HG02885 (cell line): ENCODE results near the gene KMT5B.
"Not testable (repeated sequence)": the region's sequence is repeated elsewhere in the genome, so short reads cannot be mapped to it uniquely, and the experiment has no call there.

Source experiments
- ATAC-seq: cut with Tn5 transposase; IDR thresholded peaks from one replicate; pipeline ENCODE4 v1.9.1; 2021; ENCODE audit warnings: mild to moderate bottlenecking; ENCODE audit not compliant: unreplicated experiment, poor library complexity

The KMT5B gene

DNA sequence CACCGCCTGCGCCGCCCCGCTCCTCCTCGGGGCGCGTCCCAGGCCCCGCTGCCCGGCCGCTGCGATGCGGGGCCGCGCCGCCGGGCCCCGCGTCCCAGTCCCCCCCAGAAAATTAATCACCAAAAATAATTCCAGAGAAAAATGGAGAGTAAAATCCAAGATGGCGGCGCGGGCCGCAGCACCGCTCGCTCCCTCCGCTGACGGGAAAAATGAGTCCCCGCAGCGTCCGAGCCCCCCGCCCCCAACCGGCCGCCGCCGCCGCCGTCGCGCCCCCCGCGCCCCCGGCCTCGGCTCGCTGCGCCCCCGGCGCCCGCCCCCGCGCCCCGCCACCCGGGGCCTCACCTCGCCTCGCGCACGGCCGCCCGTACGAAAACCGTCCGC is at the start of gene KMT5B:
Gene KMT5B (minus strand): TSS at position 162 of the 381 bp plus-strand sequence. CDS start 23,220 bp downstream, outside the sequence.
- ATAC-seq: peak; percentile 33

- ATAC-seq: no peak
Measured at GRCh38 chr11:68262544-68262827, 49.4 kb upstream of the KMT5B start.

- no peak for ATAC-seq
Measured at GRCh38 chr11:68261749-68262543, 48.9 kb upstream of the KMT5B start.

DNA sequence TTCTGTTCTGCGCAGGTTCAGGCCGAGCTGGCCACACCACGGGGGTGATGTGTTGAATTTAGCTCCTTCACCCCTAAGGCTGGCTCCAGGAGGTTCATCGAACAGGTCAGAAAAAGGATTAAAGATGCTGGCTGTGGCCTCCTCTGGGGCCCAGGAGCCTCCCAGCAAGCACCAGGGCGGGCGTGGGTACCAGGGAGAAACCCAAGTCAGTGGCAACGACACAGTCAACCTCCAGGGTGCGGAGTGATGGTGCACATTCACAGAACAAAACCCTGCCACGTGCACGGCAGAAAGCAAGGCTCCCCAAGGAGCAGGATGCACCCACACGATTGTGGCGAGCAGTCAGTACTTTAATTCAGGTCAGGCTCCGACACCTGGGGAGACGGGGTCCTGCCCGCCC is 47.9 kb upstream of the KMT5B start:
- ATAC-seq: no peak

GRCh38 chr11:68260484-68260883 is 47.4 kb upstream of the KMT5B start:
- ATAC-seq: no peak

DNA sequence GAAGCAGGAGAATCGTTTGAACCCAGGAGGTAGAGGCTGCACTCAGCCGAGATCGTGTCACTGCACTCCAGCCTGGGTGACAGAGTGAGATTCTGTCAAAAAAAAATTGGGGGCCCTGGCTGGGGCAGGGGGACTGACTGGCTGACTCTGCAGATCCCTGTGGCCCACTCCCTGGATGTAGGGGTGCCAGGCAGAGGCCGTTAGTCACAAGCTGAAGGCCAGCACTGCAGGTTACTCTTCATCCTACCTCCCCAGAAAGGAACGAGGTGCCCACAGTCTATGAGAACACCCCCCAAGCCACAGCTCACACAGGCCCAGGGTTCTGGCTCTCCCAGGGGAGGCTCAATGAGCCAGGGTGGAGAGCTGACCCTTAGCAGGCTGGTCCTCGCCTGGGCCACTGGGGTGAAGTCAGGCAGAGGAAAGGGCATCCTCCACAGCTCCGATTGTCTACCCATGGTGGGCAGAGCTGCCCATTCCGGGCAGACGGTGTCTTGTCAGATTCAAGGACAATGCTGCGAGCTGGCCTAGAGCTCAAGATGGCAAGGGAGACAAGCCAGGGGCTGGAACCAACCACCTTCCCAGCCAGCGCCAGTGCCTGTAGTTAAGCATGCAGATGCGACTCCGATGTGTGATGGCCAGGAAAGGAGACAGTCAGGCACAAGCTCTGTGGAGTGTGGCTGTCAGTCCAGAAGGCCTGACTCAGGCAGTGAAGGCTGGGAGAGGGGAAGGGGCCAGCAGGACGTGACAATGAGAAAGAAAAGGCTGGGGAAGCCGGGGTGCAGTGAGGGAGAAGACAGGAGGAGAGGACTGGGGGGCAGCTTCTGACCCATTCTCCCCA is 46.2 kb upstream of the KMT5B start:
- ATAC-seq: no peak

DNA sequence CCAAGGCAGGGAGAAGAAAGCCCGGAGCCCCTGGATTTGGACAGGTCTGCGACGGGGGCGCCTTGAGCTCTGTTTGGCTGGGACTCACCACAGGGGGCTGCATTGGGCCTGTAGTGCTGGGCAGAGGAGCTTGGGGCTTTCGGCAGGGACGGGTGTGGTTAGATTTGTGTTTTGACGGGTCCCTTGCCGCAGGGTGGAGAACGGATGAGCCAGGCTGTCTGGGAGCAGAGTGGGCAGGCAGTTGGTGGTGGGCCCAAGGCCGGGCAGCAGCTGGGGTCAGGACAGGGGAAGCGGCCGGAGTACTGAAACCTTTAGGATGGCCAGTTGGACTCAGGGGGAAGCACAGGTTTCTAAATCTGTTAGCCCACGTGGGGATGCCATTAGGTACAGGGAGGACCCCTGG is 45.3 kb upstream of the KMT5B start:
- no peak for ATAC-seq

GRCh38 chr11:68257477-68258362 is 44.6 kb upstream of the KMT5B start:
- ATAC-seq: no peak

GRCh38 chr11:68256331-68256741 is 43.2 kb upstream of the KMT5B start:
- ATAC-seq: no peak

- no peak for ATAC-seq
Measured at GRCh38 chr11:68255526-68255925, 42.4 kb upstream of the KMT5B start.

DNA sequence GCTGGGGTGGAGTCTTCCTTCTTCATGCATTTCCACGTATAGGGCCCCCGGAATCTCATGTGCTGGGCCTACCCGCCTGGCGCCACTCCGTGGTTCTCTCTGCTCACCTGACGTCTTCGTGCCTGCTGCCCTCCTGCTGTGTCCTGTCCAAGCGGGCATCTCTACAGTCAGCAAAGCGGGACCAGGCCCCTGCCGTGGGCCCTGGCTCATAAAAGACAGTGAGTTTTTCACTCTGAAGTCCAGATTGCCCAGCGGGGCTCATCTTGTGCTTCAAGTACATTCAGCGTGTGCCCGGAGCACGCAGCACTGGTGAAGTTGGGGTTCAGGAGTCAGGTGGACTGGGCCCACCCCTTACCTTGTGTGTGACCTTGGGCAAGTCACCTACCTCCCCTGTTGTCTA is 41.3 kb upstream of the KMT5B start:
- no peak for ATAC-seq

DNA sequence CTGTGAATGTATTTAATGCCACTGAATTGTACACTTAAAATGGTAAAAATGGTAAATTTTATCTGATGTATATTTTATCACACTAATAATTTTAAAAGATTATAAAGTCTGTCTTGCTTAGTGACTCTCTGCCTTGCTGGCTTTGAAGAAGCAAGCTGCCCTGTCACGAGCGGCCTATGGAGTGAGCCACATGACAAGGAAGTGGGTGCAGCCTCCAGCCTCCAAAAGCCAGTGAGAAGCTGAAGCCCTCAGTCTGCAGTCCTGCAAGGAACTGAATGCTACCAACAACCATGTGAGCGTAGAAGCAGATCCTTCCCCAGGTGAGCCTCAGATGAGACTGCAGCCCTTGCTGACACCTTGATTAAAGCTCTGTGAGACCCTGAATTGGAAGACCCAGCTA is 38.7 kb upstream of the KMT5B start:
- no peak for ATAC-seq

- not testable (repeated sequence) for ATAC-seq
Measured at GRCh38 chr11:68244912-68245311, 31.8 kb upstream of the KMT5B start.

- ATAC-seq: not testable (repeated sequence)
Measured at GRCh38 chr11:68243847-68244246, 30.8 kb upstream of the KMT5B start.

DNA sequence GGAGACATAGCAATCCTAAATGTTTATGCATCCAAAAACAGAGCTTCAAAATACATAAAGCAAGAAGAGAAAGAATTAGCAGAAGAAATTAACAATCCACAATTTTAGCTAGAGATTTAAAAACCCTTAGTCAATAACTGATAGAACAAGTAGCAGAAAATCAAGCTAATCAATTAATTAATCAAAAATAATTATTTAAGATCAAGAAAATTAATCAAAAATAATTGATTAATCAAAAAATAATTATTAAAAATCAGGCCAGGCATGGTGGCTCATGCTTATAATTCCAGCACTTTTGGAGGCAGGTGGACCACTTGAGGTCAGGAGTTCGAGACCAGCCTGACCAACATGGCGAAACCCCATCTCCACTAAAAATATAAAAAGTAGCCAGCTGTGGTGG is 29.5 kb upstream of the KMT5B start:
- ATAC-seq: no peak

- ATAC-seq: no peak
Measured at GRCh38 chr11:68231621-68232020, 18.5 kb upstream of the KMT5B start.

DNA sequence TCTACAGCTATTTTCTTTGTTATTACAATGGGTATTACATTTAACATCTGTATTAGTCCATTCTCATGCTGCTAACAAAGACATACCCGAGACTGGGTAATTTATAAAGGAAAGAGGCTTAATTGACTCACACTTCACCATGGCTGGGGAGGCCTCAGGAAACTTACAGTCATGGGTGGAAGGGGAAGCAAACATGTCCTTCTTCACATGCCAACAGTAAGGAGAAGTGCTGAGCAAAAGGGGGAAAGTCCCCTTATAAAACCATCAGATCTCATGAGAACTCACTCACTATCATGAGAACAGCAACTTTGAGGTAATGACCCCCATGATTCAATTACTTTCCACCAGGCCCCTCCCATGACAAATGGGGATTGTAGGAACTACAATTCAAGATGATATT is 16.5 kb upstream of the KMT5B start:
- no peak for ATAC-seq

- no peak for ATAC-seq
Measured at GRCh38 chr11:68226421-68226820, 13.3 kb upstream of the KMT5B start.

- no peak for ATAC-seq
Measured at GRCh38 chr11:68224606-68225005, 11.5 kb upstream of the KMT5B start.

GRCh38 chr11:68223275-68223674 is 10.2 kb upstream of the KMT5B start:
- ATAC-seq: no peak

DNA sequence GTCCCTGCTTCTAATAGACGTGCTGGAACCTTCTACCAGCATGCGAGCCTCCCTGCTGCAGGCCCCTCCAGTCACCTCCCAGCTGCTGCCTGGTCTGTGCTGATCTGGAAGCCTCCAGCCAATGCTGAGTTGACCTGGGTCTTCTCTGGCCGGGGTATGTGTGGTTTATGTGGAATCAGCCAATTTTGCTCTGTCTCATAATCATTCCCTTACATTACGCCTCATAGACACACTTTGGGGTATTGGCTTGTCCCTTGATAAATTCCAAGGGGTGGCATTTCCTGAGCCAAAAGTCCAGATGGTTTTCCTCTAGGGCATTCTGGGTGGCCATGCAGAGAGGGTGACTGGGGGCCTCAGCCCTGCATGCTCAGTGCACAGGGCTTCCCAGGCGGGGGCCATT is 8.3 kb upstream of the KMT5B start:
- ATAC-seq: no peak
